ENCODE results near the gene PRRT2.

- TF ChIP-seq POLR2A (IDR thresholded peaks at IDR 0.05) (peak; percentile 33), CTCF (IDR thresholded peaks at IDR 0.05) (no peak)
Observed at GRCh38 chr16:29811170-29811895, 660 bp upstream of the PRRT2 start.

All from right lobe of liver (tissue), 4 donors.